ENCODE data around the gene ZBTB7B.

The ZBTB7B gene

DNA sequence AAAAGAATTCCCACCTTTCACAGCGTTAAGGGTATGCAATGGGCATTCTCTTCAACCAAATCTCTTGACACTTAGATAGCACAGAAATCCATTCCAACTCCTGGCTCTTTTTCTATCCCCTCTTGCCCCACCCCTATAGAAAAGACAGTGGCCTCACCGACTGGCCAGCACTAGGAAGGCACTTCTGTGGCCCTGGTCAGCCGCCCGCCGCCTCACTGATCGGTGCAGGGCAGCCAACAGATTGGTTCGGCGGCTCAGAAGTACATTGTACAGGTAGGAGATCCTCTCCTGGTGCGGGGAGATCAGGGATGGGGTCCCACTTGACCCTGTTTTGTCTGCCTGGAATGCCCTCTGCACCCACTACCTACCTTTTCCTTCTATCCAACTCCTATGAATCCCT, 21.7 kb downstream of the ZBTB7B start:
- H3K9me3 Mint-ChIP-seq, result no peaks in the 10 kb centered on the region
- H3K4me3 Mint-ChIP-seq, result no peak overlapping the region
- H3K36me3 Mint-ChIP-seq (ENCODE audit: low read depth), result no peaks in the 10 kb centered on the region
- TF ChIP-seq, protein P1, sequence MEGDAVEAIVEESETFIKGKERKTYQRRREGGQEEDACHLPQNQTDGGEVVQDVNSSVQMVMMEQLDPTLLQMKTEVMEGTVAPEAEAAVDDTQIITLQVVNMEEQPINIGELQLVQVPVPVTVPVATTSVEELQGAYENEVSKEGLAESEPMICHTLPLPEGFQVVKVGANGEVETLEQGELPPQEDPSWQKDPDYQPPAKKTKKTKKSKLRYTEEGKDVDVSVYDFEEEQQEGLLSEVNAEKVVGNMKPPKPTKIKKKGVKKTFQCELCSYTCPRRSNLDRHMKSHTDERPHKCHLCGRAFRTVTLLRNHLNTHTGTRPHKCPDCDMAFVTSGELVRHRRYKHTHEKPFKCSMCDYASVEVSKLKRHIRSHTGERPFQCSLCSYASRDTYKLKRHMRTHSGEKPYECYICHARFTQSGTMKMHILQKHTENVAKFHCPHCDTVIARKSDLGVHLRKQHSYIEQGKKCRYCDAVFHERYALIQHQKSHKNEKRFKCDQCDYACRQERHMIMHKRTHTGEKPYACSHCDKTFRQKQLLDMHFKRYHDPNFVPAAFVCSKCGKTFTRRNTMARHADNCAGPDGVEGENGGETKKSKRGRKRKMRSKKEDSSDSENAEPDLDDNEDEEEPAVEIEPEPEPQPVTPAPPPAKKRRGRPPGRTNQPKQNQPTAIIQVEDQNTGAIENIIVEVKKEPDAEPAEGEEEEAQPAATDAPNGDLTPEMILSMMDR (IDR thresholded peaks at IDR 0.05; ENCODE audit: unreplicated experiment in 3 of 3), result no peak
- peaks cover 9% of the 10 kb centered on the region for H3K4me1 Mint-ChIP-seq
- H3K27ac Mint-ChIP-seq, result no peak overlapping the region
- H3K27me3 Mint-ChIP-seq (ENCODE audit: low read depth), result peaks cover 11% of the 10 kb centered on the region

DNA sequence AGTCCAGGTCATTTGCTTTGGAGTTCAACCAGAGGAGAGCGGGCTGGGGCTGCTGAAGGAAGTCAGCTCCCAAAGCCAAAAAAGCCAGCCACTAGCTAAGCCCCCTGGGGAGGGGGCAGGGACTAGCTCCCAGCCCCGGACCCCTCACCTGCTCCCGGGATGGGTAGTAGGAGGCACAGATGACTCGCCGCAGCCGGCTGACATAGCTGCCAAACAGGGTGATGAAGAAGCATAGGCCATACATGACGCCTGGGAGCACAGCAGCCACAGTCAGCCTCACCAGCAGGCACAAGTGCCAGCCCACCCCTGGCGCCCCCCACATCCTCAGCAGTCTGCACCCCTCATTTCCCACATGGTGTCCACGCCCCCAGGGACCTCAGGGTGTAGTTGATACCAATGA, 23.6 kb downstream of the ZBTB7B start:
- TF ChIP-seq, protein P1 (IDR thresholded peaks at IDR 0.05; ENCODE audit: unreplicated experiment in 3 of 3), result no peak
- Mint-ChIP-seq H3K27me3 (ENCODE audit: low read depth) (peaks cover 11% of the 10 kb centered on the region), H3K4me3 (no peak overlapping the region), H3K4me1 (no peaks in the 10 kb centered on the region), H3K36me3 (ENCODE audit: low read depth) (no peaks in the 10 kb centered on the region), H3K27ac (no peak overlapping the region), H3K9me3 (no peaks in the 10 kb centered on the region)

DNA sequence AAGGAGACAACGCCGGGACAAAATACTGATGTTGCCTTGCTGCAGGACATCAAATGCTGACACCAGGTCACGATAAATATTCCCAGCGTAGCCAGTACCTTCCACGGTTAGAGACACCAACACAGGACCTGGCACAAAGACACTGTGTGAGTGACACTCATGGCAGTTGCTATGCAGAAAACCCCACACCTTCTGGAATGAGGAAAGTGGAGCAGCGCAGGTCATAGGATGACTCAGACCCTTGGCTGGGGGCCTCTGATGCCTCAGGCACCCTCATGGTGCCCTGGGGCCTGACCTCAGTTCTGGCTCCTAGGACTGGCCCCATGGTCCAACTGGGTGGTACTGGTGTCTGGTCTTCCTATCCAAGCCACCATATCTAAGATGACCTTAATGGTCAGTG, 24.0 kb downstream of the ZBTB7B start:
- Mint-ChIP-seq H3K4me3 (no peak overlapping the region), H3K9me3 (no peaks in the 10 kb centered on the region), H3K4me1 (no peaks in the 10 kb centered on the region), H3K36me3 (ENCODE audit: low read depth) (no peaks in the 10 kb centered on the region), H3K27me3 (ENCODE audit: low read depth) (peaks cover 11% of the 10 kb centered on the region), H3K27ac (no peak overlapping the region)
- TF ChIP-seq, protein P1 (IDR thresholded peaks at IDR 0.05; ENCODE audit: unreplicated experiment in 3 of 3), result no peak

DNA sequence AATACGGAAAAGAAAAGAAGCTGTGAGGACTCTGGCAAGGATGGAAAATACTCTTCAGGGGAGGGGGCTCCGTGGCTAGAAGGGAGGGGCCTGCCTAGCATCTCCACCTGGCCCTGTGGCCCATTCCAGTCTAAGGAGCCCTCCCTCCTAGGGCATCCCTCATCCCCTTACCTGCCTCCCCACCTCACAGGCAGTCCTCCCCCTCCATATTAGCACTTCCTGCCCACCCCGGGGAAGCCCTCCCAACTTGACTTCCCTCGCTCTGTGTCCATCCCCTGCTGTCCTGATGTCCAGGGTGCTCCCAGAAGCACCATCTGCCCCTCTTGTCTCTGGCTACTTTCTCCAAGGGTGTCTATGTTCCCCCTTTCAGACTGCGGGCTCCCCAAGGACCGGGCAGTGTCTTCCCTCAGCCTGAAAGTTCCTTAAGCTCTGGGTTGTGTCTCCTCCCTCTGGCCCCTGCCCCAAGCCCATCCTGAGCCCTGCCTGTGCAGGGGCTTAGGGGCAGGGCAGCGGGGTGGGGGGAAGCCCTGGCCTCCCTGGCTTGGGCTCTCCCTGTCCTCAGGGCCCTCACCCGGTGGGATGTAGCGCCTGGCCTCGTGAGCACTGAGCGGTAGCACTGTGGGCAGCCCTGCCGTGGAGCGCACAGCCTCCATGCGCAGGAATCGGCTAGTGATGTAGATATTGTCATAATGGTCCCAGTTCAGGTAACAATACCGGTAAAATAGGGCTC, 27.1 kb downstream of the ZBTB7B start:
- no peaks in the 10 kb centered on the region for H3K9me3 Mint-ChIP-seq
- no peaks in the 10 kb centered on the region for H3K36me3 Mint-ChIP-seq (ENCODE audit: low read depth)
- H3K27me3 Mint-ChIP-seq (ENCODE audit: low read depth), result no peaks in the 10 kb centered on the region
- TF ChIP-seq, protein P1 (IDR thresholded peaks at IDR 0.05; ENCODE audit: unreplicated experiment in 3 of 3), result no peak
- no peak overlapping the region for H3K4me3 Mint-ChIP-seq
- no peaks in the 10 kb centered on the region for H3K4me1 Mint-ChIP-seq
- H3K27ac Mint-ChIP-seq, result no peak overlapping the region

DNA sequence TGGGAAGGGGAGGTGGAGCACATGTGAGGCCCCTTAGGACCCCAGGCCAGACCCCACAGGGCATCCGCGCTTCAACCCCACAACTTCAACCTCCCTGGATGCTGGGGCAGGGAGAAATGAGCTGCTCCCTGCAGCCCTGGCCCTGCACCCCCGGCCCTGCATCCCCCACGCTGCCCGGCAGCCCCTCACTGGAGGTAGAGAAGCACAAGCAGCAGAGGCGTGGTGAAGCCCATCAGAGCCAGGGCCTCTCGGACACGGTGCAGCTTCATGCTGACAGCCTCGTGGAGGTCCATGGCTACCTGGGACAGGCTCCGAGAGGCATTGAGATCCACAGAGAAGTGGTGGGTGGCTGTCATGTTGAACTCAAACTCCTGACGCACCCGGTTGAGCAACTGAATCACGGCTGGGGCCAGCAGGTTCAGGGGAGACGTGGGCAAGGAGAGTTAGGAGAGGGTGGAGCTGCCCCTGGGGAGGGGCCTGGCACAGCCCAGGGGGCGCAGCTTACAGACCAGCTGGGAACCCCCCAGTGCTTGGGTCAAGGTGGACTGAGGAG, 27.7 kb downstream of the ZBTB7B start:
- no peaks in the 10 kb centered on the region for H3K27me3 Mint-ChIP-seq (ENCODE audit: low read depth)
- H3K36me3 Mint-ChIP-seq (ENCODE audit: low read depth), result no peaks in the 10 kb centered on the region
- H3K9me3 Mint-ChIP-seq, result no peaks in the 10 kb centered on the region
- no peaks in the 10 kb centered on the region for H3K4me1 Mint-ChIP-seq
- H3K4me3 Mint-ChIP-seq, result no peak overlapping the region
- H3K27ac Mint-ChIP-seq, result no peak overlapping the region
- TF ChIP-seq, protein P1 (IDR thresholded peaks at IDR 0.05; ENCODE audit: unreplicated experiment in 3 of 3), result no peak

DNA sequence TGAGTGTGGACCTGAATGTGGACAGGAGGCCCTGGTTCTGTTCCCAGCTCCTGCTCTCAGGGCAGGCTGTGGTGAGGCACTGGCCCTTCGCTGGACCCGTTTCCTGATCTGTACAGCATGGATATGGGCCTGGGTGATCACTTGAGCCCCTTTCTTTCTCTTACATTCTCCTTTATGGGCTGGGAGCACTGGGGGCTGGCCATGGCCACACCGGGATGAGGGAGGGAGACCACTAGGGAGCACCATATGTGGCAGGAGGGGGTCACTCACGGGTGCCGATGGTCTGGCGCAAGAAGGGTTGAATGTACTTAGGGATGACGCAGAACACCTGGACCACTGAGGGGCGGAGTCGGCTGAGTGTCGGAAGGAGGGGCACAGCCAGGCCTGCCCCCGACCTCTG, 28.3 kb downstream of the ZBTB7B start:
- Mint-ChIP-seq H3K9me3 (no peaks in the 10 kb centered on the region), H3K4me3 (no peak overlapping the region), H3K27me3 (ENCODE audit: low read depth) (no peaks in the 10 kb centered on the region), H3K36me3 (ENCODE audit: low read depth) (no peaks in the 10 kb centered on the region), H3K4me1 (no peaks in the 10 kb centered on the region), H3K27ac (no peak overlapping the region)
- TF ChIP-seq, protein P1 (IDR thresholded peaks at IDR 0.05; ENCODE audit: unreplicated experiment in 3 of 3), result no peak

Measured in nephron (organoid).